ENCODE results near the gene OR4F17.
"Not testable (repeated sequence)": the region's sequence is repeated elsewhere in the genome, so short reads cannot be mapped to it uniquely, and the experiment has no call there.

DNA sequence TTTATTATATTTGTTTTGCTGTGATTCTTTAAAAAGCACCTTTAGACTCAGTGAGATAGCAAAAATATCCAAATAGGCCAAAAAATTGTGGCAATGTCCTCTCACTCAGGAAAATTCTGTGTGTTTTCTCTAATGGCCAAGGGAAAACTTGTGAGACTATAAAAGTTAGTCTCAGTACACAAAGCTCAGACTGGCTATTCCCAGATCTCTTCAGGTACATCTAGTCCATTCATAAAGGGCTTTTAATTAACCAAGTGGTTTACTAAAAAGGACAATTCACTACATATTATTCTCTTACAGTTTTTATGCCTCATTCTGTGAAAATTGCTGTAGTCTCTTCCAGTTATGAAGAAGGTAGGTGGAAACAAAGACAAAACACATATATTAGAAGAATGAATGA, at the start of gene OR4F17:
- TF ChIP-seq, protein P1, sequence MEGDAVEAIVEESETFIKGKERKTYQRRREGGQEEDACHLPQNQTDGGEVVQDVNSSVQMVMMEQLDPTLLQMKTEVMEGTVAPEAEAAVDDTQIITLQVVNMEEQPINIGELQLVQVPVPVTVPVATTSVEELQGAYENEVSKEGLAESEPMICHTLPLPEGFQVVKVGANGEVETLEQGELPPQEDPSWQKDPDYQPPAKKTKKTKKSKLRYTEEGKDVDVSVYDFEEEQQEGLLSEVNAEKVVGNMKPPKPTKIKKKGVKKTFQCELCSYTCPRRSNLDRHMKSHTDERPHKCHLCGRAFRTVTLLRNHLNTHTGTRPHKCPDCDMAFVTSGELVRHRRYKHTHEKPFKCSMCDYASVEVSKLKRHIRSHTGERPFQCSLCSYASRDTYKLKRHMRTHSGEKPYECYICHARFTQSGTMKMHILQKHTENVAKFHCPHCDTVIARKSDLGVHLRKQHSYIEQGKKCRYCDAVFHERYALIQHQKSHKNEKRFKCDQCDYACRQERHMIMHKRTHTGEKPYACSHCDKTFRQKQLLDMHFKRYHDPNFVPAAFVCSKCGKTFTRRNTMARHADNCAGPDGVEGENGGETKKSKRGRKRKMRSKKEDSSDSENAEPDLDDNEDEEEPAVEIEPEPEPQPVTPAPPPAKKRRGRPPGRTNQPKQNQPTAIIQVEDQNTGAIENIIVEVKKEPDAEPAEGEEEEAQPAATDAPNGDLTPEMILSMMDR (IDR thresholded peaks at IDR 0.05; ENCODE audit: insufficient read depth, low read length), result not testable (repeated sequence)
- TF ChIP-seq POLR2AphosphoS5 (IDR thresholded peaks at IDR 0.05; ENCODE audit: low read depth), result not testable (repeated sequence)
